Stimulated activated CD4-positive, alpha-beta T cell treated with anti-CD3 and anti-CD28 coated beads, Interleukin-2, amount 100 ng/mL, for 24 hours (primary cell): ENCODE results near the gene NEK3.
"Not testable (repeated sequence)": the region's sequence is repeated elsewhere in the genome, so short reads cannot be mapped to it uniquely, and the experiment has no call there.

ENCODE experiments used
- DNase-seq, 2 donors: peaks; one replicate each; pipeline ENCODE4 v3.0.0-alpha.2; 2020

Gene NEK3, protein sequence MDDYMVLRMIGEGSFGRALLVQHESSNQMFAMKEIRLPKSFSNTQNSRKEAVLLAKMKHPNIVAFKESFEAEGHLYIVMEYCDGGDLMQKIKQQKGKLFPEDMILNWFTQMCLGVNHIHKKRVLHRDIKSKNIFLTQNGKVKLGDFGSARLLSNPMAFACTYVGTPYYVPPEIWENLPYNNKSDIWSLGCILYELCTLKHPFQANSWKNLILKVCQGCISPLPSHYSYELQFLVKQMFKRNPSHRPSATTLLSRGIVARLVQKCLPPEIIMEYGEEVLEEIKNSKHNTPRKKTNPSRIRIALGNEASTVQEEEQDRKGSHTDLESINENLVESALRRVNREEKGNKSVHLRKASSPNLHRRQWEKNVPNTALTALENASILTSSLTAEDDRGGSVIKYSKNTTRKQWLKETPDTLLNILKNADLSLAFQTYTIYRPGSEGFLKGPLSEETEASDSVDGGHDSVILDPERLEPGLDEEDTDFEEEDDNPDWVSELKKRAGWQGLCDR

DNA sequence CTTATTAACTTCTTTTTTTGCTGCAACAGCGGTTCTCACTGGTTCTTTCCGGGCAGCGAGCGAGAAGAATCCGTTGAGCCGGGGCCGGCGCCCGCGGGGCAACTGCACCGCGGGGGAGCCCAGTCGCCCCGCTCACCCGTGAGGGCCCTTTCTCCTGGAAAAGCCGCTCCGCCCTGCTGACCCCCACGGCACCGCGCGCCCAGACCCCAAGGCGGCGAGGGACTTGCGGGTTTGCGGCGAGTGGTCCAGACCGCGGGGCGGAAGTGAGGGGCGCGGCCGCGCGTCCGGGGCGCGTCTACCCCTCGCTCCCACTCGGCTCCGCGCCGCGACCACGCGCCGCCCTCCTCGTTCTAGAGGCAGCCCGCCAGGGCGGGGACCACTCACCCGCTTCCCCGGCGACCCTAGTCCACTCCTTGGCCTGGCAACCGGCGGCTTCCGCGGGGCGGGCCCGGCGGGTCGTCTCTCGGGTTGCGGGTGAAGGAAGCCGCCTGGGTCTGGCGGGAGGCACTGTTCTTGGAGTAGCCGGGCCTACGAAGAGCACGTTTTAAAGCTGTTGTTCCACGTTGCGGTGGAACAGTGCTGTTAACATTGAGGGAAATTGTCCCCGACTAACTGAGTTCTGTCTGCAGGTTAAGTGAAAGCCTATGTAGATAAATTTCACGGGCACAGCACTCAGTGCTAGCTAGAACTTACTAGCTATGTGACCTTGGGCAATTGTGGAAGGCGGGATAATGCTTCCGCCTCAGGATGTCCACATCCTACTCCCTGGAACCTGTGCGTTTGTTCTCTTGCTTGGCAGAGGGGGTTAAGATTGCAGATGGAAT lies at the start of gene NEK3:
NEK3 (minus strand) TSS at position 439 of the 824 bp plus-strand sequence. CDS start 3,406 bp downstream, outside the sequence.
- DNase-seq = peak; percentile 60 to 62

DNA sequence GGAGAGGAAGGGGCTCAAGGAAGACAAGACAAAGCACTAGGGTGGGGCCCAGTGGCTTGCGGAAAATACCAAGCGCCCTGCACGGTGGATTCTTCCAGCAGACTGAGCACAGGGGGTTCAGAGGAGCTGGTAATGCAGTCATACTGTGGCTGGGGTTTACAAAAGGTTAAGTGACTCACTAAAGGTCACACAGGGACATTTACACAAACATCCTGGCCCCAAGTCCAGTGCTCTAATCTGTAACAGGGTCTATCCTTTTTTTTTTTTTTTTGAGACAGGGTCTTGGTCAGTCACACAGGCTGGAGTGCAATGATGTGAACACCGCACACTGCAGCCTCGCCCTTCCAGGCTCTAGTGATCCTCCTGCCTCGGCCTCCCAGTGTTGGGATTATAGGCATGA lies 49.0 kb upstream of the NEK3 start:
- not testable (repeated sequence) for DNase-seq

DNA sequence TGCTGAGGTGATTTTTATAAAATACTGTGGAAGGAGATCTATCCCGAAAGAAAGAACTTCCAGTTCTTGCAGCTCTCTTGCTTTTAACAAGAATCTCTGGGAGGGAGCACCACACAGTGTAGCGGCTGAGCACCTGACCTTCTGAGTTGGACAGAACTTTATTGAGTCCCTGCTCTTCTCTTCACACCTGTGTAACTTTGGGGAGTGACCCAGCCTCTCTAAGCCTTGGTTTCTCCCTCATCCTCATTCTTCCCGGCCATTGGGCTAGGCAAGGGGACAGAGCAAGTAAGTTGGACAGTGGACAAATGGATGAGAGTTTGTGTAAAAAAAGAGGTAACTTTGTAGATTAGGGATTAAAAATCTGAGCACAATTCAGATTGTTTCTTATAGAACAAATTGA lies 48.5 kb upstream of the NEK3 start:
- not testable (repeated sequence) for DNase-seq

DNA sequence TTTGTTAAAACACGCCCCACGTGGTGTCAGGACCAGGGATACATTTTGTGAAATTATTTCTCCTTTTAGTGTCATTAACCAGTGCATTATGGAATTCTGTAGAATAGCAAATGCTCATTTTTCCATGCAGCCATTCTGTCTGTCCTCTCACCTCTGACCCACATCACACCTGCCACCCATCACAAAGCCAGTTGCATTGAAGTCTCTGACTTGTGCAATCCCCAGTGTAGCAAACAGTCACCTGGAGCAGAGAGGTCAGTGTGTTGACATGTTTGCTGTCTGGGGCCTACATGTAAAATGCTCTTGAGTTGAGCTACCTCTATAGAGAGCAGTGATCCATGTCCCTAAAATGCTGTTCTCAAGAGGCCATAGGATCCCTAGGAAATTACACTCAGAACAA lies 47.9 kb upstream of the NEK3 start:
- DNase-seq = not testable (repeated sequence)

DNA sequence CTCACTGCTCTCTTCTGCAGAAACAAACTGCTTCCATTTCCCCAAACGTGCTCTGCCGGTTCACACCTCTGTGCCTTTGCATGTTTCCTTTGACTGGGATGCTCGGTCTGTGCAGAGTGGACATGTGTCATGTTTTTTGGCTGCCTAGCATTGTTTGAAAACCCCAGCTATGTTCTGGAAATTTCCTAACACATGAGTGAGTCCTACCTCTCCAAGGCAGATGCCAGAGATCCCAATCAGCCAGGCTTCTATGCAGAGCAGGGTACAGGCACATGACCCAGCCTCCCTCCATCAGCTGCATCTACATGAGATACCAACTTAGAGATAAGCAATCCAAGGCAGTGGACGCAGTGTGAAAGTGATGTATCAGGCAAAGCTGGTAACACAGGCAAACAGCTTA lies 45.1 kb upstream of the NEK3 start:
- DNase-seq = not testable (repeated sequence)

DNA sequence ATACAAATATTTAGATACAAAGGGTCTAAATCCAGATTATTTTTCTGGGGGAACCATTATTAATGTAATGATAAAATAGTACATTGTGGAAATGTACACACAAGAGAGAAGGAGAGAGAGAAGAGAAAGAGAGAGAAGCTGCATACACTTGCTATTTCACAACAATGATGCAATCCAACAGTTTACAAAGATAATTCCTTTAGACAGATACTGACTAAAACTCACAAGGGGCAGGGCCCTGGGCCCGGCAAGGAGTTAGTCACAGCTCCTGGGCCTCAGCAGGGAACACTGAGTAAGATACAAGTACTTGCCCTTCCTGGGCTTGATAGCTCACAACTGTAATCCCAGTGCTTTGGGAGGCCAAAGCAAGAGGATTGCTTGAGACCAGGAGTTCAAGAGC lies 44.5 kb upstream of the NEK3 start:
- DNase-seq = not testable (repeated sequence)

DNA sequence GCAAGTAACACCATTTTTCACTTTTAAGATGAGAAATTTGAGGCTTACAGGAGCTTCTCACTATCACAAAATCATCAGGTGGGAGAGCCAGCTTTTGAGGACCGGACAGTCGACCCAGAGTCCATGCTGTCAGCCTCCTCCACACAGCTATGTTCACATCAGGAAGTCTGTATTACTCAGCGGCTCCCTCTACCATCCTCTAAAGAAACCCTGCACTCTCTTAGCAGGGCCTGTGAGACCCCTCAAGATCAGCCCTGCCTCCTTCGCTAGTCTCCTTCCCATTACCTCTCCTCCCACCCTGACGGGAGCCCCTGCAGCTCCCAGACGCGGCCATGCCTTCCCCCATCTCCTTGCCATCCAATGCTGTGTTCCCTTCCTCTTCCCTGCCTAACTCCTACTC lies 43.1 kb upstream of the NEK3 start:
- DNase-seq = not testable (repeated sequence)

DNA sequence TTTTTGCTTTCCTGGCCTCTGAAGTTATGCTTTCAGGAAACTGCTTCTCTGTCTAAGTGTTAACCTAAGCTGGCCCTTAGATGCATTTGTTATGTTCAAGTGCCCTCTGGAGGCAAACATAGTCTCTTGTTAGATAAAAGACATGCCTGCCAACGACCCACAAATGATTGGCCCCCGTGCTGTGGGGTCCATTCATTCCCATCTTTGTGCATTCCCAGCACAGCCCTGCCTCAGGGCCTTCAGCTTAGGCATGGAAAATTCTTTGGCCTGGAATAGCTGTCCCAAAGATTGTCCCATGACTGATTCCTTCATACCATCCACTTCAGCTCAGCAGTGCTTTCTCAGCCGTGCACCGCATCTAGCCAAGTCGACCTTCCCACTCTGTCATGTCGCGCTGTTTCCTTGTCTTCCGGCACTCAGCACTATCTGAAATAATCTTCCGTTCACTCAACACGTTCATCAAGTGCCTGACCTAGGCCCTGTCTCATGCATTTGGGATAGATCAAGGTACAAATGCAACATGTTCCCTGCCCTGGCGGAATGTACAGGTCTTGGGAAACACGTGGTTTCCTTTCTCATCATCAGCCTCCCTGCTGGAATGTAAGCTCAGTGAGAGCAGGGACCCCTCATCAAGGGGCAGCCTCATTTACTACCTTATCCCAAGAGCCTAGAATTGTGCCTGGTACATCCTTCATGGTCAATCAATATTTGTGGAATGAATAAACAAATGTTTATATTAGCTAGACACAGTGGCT lies 42.2 kb upstream of the NEK3 start:
- DNase-seq = not testable (repeated sequence)

DNA sequence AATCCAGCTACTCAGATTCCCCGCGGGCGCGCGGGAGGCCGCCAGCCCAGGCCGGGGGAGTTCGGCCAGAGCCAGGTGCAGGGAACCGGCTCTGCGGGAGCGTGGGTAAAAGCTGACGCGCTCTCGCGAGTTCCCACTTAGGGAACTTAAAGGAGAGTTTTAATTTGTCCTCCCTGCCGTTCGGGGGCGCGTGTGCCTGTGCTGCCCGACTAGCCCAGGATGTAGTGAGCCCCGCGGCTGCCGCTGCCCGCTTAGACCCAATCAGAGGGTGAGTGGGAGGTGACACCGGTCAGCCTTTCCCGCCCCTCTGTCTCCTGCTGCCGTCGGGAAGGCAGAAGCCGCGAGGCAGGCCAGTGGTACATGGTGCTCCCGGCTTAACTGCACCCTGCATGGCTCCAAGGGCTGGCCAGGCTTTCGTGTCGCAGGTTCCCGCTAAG lies 36.0 kb upstream of the NEK3 start:
- DNase-seq = peak; percentile 55 to 67

DNA sequence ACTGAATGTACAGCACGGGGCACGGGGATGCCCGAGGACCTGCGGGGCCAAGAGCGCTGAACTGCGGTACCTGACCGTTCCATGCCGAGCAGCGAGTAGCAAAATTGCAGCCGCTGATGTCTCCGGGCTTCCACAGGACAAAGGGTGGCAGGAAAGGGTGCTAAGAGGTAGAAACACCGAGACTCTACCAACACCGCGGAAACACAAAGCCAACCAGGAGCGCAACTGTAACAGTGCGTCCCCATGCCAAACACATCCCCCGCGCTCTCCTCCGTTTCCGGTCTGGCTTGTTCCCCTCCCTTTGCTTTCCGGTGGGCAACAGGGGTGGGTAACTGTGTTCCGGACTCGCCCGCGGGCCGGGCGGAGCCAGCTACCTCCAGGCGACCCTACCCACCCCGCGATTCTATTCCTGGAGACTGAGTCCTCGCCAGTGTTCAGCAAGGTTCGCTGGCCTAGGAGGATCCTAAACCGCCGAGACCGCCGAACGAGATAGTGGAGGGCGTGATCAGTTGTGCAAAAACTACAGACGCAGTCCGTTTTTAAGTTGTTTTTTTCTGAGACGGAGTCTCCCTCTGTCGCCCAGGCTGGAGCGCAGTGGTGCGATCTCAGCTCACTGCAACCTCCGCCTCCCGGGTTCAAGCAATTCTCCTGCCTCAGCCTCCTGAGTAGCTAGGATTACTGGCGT lies 34.9 kb upstream of the NEK3 start:
- peak; percentile 88 to 91 for DNase-seq

DNA sequence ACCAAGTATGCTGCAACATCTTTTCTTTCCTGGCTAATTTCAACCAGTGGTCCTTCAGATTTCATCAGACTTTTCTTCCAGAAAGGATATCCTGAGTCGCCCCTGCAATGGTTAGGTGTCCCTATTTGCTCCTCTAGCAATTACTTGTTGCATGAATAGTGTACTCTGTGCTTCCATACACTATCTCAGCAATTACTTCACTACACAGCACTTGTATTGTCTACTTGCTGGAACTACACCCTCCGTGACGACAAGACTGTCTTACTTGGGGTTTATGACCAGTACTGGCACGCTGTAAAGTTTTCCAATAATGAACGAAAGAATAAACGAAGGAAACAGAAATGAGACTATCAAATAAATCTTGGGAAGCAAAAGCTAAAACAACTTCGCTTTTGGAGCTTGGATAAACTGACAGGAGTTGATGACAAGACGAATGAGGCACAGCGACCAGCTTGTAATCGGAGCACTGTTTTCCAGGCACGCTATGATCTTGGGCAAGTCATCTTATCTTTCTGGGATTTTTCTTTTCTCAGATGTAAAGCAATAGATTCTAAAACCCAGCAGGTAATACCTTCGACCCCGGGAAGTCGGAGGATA lies 34.3 kb upstream of the NEK3 start:
- DNase-seq = not testable (repeated sequence)

DNA sequence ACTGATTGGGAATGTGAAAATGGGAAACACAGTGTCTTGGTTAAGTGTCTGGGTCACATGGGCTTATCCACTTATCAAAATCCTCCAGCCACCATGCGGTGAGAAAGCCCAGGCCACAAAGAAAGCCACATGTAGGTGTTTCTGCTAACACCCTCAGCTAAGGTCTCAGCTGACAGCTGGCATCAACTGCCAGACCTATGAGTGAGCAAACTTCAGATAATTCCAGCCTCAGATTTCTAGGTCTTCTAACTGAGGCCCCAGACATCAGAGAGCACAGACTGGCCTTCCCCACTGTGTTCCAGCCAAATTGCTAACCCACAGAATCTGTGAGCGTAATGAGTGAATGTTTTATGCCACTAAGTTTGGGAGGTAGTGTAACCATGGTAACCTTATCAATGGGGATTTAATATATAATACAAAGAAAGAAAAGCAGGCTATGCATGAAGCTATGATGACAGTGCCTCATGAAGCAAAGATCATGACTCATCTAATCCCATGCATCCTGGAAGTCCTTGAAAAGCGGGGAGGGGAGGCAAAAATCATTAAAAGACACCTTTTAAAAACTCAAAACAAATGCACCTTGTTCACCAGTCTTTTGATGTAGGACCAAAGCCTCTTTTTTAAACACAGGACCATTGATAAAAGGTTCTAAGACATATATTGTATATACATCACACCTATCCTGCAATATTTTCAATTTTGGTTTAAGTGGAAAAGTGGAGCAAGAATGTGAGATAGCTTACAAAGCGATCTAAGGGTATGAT lies 28.2 kb upstream of the NEK3 start:
- not testable (repeated sequence) for DNase-seq

DNA sequence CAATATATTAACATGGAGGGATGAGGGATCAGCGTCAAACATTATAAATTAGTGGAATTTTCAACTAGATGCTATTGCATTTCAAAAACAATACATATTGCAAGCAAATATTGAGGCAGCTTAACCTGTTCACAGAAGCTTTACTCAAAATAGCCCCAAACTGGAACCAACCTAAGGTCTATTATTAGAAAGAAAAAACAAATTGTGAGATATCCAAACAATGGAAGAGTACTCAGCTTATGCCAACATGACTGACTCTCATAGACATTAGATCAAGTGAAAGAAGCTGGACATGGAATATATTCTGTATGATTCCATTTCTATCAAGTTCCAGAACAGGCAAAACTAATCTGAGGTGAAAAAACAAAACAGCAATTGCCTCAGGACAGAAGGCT lies 27.6 kb upstream of the NEK3 start:
- DNase-seq = no peak

DNA sequence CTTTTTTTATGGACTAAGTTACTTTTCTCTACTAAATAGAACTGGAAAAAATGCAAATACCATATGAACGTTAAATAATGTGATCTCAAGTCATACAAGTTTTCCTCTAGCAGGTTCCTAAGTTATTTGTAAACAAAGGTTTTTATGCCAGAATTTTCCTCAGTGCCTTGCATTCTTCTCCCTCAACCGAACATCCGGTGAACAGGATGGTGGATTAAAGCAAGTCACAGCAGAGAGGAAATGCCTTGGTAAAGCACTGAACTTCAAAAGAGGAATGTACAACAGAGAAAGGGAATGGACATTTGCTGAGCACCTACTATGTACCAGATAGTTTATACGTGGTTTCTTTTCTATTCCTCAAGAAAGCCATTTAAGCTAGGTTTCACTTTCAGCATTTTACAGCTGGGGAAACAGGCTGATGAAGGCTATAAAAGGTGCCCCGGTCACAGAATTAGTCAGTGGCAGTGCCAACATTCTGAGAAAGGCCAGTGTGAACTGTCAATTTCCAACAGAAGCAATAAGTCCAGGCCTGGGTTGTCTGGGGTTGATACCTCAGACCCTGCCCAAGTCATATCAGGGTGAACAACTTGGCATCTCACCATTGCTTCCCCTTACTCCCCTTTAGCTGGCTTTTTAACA lies 22.0 kb upstream of the NEK3 start:
- not testable (repeated sequence) for DNase-seq

DNA sequence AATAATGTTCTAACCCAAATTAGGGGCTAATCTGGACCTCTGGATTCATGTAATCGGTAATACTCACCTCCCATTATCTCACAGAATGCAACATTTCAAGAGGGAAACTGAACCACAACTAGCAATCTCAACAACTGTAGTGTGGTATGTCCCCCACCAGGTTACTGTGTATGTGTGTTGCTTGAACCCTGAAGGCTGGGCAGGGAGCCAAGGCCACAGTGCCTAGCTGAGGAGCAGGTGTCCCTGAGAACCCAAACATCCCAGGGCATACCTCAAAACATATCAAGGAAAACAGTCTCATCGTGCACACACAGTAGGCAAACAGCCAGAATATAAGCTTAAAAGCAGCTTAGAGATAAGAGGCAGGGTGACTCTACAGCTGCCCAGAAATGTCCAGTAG lies 20.5 kb upstream of the NEK3 start:
- DNase-seq = no peak

DNA sequence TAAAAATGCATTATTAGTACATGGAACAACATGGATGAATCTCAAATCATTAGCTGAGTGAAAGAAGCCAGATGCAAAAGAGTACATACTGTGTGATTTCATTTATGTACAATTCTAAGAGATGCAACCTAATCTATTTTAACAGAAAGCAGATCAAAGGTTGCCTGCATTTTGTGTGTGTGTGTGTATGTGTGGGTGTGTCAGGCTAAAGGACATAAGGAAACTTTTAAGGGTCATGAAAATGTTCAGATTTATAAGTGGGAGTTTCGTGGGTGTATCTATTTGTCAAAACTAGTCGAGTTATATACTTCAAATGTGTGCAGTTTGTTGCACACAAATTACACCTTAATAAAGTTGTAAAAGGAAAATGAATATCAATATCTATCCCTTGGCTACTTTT lies 17.9 kb upstream of the NEK3 start:
- no peak for DNase-seq

DNA sequence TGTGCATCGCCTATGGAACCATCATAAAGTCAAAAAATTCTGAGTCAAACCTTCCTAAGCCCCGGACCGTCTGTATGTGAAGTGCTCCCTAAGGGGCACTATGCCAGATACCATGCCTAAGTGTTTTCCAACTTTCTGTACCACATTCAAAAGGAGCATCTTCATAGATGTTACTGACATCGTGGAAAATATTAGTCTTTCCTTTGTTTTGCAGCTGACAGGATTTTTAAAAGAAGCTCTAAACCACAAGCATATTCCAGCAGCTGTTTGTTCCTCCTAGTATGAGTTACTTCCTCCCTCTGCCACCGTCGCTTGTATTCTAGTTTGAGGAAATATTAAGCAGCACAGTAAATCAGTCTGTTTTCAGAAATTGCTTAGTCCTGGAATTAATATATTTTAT lies 14.6 kb upstream of the NEK3 start:
- not testable (repeated sequence) for DNase-seq

DNA sequence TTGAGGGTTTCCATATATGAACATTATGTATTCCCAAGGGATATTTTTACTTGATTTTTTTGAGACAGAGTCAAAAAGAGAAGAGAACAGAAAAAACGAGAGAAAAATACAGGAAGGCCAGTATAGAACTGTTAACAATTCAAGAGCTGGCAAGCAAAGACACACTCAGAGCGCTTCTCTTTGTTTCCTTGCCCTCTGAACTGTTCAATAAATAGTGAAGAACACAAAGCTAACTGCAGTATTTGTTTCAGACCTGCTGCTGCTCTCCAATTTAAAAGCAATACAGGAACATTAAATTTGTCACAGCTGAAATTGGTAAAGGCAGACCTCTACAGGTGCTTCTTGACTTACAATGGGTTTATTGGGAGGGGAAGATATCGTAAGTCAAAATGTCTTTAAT lies 14.0 kb upstream of the NEK3 start:
- DNase-seq = no peak

DNA sequence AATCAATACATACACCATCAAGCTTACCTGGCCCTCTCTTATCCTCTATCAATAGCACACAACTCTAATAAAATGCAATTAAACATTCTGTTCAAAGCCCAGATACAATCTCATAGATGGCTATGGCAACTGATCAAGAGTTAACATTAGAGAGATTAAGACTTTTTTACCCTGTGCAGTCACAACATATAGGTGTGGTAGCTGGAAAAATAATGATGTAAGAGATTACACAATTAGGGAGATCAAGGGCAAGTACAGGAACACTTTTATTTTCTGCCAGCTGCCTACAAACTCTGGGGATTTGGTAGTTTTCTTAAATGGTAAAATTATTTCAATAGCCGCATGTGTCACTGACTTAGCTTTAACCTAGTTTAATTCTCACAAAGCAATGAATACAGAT lies 12.3 kb upstream of the NEK3 start:
- not testable (repeated sequence) for DNase-seq

DNA sequence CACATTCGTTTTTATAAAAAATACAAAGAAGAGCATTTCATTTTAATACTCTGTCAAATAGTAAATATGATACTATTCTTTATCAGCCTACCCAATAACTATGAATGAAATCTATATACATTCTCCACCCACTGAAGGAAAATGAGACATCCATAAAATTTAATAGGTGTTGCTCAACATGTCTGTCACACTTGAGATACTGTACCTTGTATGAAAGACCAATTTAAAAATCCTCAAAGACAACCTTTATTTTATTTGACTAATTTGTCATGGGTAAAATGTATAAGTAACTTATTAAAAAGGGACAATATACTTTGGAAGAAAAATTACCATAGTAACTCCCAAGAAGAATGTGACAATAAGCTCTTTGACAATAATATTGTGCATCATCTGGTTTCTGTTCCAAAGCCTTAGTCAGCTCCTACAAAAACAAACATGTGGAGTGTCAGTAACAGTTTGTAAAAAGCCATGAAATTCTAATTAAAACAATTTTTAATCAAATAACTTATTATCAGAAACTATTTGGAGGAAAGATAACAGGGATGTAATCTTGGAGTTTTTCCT lies 11.5 kb upstream of the NEK3 start:
- DNase-seq = not testable (repeated sequence)
